GM18505 (cell line): Measurements from ENCODE around the gene PELI1.

Experiments used
- ATAC-seq: cut with Tn5 transposase; IDR thresholded peaks from one replicate; pipeline ENCODE4 v1.9.1; 2021; ENCODE audit not compliant: unreplicated experiment
- POLR2A ChIP-seq: IDR thresholded peaks from 4 replicates; pipeline ENCODE4 v1.6.1; 2011; ENCODE audit warnings: borderline replicate concordance; ENCODE audit not compliant: insufficient read depth, insufficient read length; ENCODE audit errors: extremely low read depth

Gene PELI1

DNA sequence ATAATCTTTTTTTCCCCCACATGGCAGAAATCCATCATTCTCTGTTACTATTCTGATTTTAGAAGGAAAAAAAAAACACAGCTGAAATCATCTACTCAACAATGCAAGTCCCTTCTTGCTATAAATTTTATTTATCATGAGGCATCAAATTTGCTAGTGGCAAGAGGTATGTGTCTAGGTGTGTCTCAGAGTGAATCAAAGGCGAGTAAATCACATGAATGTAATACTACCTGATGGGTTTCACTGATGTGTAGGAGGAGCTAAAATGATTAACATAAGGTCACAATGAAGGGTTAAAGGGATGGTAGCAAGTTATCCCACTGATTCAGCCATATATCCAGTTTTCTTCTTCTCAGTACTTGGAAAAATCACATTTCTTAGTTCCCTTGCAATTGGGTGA is 24.5 kb upstream of the PELI1 start:
- no peak for TF ChIP-seq POLR2A
- ATAC-seq = no peak

GRCh38 chr2:64168201-64168600 is 24.0 kb upstream of the PELI1 start:
- no peak for ATAC-seq
- TF ChIP-seq POLR2A = no peak

DNA sequence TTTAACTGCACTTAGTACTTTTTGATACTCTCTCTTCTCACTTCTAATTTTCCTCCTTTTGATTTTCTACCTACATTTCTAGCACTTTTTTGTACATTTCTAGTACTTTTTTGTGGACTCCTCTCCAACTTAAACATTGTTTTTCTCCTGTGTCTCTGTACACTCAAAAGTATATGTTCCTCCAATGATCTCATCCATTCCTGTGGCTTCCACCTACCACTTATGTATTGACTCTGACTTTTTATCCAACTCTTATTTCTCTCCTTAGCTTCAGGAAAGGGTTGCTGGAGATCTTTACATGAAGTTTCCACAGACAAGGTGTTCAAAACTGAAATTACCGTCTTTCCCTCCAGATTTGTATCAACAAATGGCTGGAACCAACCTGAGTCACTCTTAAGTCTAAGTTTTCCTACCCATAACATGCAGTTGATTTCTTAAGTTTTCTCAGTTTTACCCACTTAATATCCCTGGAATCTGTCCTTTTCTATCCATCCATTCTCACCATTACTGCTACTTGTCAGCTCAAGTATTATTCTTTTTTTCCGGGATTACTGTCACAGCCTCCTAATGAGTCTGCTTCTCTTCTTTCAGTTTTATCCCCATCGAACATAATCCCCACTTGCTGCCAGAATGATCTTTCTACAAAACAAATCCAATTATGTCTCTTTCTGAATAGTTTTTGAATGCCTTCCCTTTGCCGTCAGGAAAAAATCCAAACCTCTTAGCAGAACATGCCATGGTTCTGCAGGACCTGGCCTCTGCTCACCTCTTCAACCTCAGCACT is 22.6 kb upstream of the PELI1 start:
- no peak for TF ChIP-seq POLR2A
- ATAC-seq = no peak

- no peak for TF ChIP-seq POLR2A
- ATAC-seq = no peak
Observed at GRCh38 chr2:64166212-64166611, 22.0 kb upstream of the PELI1 start.

DNA sequence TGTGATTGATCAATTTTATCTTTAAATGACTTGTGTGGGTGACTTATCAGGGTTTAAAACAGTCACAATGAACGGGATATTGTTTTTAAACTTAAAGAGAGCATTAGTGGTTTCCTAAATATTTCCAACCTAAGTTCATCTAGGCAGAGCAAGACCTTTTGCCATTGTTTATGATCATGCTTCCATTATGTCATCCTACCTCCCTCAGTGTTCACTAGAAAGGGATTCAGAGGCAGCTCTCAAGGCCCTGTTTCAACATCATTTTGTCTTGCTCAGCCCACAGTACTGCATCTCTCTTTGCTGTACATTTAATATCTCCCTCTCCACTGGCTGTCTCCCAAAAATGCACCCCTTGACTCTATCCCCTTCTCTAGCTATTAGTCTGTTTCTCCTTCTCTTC is 21.5 kb upstream of the PELI1 start:
- no peak for TF ChIP-seq POLR2A
- no peak for ATAC-seq

DNA sequence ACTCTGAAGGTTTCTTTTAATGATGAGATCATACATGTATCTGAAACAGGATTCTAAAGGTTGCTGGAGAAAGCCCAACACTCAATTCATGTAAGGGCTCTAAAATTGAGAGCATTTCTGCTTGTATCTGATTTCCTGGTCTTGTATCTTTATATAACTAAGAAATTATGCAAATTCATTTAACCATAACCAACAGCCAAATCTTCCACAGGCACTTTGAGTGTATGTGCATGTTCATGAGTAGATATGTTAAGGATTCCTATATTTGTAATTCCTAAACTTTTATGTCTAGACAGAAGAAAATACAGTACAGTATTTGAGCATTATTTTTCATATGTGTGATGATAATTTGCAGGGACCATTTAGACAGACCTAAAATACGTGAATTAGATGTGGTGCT is 20.4 kb upstream of the PELI1 start:
- ATAC-seq = no peak
- TF ChIP-seq POLR2A = no peak

- no peak for ATAC-seq
- no peak for TF ChIP-seq POLR2A
Observed at GRCh38 chr2:64162516-64162915, 18.3 kb upstream of the PELI1 start.

DNA sequence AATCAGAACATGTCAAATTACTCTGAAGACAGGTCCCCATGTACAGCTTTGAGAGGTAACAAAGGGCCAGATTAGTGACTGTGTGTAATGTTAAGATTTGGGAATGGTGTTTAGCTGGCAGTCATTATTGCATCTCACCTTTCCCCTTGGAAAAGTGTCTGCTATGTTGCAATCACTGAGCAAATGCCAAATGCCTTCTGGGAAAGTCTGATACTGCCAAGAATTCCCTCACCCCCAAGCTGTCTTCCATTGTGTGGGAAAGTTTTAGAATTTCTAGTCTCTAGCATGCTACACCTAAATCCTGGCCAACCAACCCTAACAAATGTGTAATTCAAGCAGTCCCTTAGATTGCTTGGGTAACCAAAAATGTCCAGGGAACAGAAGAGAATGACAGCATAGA is 13.6 kb upstream of the PELI1 start:
- no peak for TF ChIP-seq POLR2A
- no peak for ATAC-seq

- no peak for TF ChIP-seq POLR2A
- ATAC-seq = no peak
Observed at GRCh38 chr2:64153811-64154210, 9.6 kb upstream of the PELI1 start.

DNA sequence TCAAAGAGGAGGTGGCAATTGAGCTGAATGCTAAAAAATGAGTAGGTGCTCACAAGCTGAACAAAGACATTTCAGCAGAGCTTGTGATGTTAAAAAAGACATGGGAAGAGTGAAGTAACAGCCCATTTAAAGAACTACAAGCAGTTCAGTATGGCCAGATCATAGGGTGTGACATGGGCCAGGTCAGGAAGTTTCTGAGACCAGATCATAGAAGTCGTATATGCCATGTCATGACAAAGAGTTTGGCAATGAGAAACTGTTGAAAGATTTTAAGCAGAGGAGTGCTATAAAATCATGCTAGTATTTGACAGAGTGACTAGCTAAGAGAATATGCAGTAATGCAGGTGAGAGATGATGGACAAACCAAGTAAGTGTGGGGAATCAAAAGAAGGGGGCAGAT is 7.3 kb upstream of the PELI1 start:
- ATAC-seq = no peak
- TF ChIP-seq POLR2A = no peak

DNA sequence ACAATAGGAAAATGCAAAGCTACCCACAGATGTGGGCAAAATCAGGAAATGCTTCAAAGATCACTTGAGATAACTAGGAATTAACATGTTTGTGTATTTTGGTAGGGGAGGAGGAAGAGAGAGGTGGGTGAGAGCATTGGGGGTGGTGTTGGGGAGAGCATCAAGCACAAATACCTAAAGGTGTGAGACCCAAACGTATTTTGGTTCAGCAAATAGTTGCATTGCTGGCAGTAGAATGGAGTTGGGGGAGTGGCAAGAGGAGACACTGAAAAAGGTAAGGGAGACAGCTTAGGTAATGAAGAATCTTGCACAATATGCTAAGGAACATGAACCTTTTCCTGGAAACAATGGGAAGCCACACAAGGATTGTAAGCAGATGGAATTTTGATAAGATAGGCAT is 1.5 kb upstream of the PELI1 start:
- TF ChIP-seq POLR2A = no peak
- ATAC-seq = no peak

DNA sequence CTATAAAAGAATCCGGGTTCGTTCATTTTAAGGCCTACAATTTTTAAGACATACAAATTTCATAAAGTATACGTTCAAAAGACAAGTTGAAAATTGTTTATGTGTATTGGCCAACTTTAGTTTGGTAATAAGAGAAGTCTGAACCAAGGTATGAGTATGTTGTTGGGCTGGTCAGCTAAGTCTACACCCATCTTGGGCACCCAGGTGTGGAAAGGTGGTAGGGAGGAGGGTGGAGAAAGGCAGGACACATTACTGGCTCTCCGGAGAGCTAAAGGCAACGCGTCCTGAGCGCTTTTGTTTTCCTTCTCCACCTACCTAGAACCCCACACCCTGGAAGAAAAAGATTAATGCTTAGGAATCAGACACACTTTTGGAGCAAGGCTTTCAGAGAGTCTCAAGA is 899 bp upstream of the PELI1 start:
- ATAC-seq = no peak
- TF ChIP-seq POLR2A = no peak

GRCh38 chr2:64143169-64144056 is 807 bp downstream of the PELI1 start:
- peak; percentile 26 for ATAC-seq

DNA sequence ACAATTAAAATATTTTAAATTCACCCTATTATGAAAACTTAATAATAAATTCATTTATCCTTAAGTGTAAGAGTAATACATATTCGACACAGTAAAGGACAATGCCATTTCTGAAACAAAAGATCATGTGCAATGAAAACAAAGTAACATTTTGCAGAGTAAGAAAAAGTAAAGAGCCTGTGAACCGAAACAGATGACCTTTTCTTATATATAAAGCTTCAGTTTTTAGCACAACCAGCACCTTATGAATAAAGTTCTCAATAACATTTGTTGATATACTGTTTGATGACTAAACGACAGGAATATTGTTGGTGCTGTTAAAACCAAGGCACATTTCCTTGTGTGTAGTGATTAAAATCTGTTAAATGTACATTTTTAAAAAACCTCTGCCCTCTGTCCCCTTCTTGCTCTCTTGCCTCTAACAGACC is 1.5 kb downstream of the PELI1 start:
- TF ChIP-seq POLR2A = peak; percentile 57
- ATAC-seq = no peak

More at GRCh38 chr2:64143169-64144056, 807 bp downstream of the PELI1 start:
- peak; percentile 9 for TF ChIP-seq POLR2A
